Small intestine (tissue), 7 donors: ENCODE data around the gene LAD1. TPM values are rescaled to one million over a fixed set of nuclear protein-coding genes. Genes with fewer than 3 reads are reported as not detected.

Experiments used
- DNase-seq, 2 donors: peaks; one replicate each; pipeline versions ENCODE4 v3.0.0 to v3.0.0-alpha.2; 2013
- FAIRE-seq: peaks from 2 replicates; lab custom pipeline; 2012; peaks lifted over from hg19 to GRCh38; lab: Jason Lieb, UNC
- H3K27ac ChIP-seq, 3 donors: one replicate each; pipeline ENCODE4 v1.5.1; 2013; ENCODE audit warnings: low read length in 2 of 3, mild to moderate bottlenecking in 2 of 3, control low read depth in 1 of 3, inconsistent platforms in 1 of 3, low read depth in 1 of 3, moderate library complexity in 1 of 3
- H3K27me3 ChIP-seq, 3 donors: one replicate each; pipeline ENCODE4 v1.6.1; 2013; ENCODE audit warnings: low read length in 3 of 3, inconsistent platforms in 1 of 3; ENCODE audit not compliant: control insufficient read depth in 3 of 3, insufficient read depth in 3 of 3
- H3K36me3 ChIP-seq, 3 donors: one replicate each; pipeline ENCODE4 v1.6.1; 2013; ENCODE audit warnings: low read length in 3 of 3, inconsistent platforms in 1 of 3, low read depth in 1 of 3, mild to moderate bottlenecking in 1 of 3, moderate library complexity in 1 of 3; ENCODE audit not compliant: control insufficient read depth in 3 of 3, insufficient read depth in 2 of 3
- H3K4me1 ChIP-seq, 3 donors: one replicate each; pipeline ENCODE4 v1.6.1; 2013; ENCODE audit warnings: low read length in 2 of 3, inconsistent platforms in 1 of 3, low read depth in 1 of 3, mild to moderate bottlenecking in 1 of 3, moderate library complexity in 1 of 3; ENCODE audit not compliant: control insufficient read depth in 3 of 3, insufficient read depth in 2 of 3
- H3K4me3 ChIP-seq, 3 donors: one replicate each; pipeline ENCODE4 v1.5.1; 2013; ENCODE audit warnings: low read length in 3 of 3, control low read depth in 1 of 3, inconsistent platforms in 1 of 3, low read depth in 1 of 3, mild to moderate bottlenecking in 1 of 3, moderate library complexity in 1 of 3
- H3K9me3 ChIP-seq, 2 donors: one replicate each; pipeline ENCODE4 v1.6.1; 2013; ENCODE audit warnings: low read depth in 1 of 2, low read length in 1 of 2; ENCODE audit not compliant: control insufficient read depth in 2 of 2, insufficient read depth in 1 of 2
- WGBS, 3 donors: extraction: QIAGEN DNeasy Blood & Tissue Kit; methylation state at CpG; one replicate each; pipeline ENCODE4 v1.1.7; 2013; 5-methylcytosine and 5-hydroxymethylcytosine counted together
- polyA plus RNA-seq, 4 donors: library from polyadenylated mRNA; stranded (reverse) in 3 of 4; unstranded in 1 of 4; fragments of 200-250 nt in 3 of 4; fragments of 120-200 nt in 1 of 4; gene quantifications; one replicate each; pipeline versions ENCODE4 v1.2.1 to v1.2.3, GENCODE V29; 2013
- donor health status: healthy with polysubstance abuse.
- donor health status: control.
- donor health status: control.
- donor health status: Bipolar disorder and iron deficiency.
- donor health status: healthy.

Gene LAD1
- polyA plus RNA-seq, 4 donors: 108 to 138 (median 131) TPM

GRCh38 chr1:201422436-201423030 lies 23.4 kb upstream of the LAD1 start:
- DNase-seq (no peak), FAIRE-seq (no peak)
- no peaks in the 10 kb centered on the region for H3K27me3 ChIP-seq
- peaks cover 0 to 5% (median 0%) of the 10 kb centered on the region in 3 donors for H3K36me3 ChIP-seq
- no peaks in the 10 kb centered on the region for H3K4me1 ChIP-seq
- peaks cover 0 to 6% of the 10 kb centered on the region in 2 donors for H3K9me3 ChIP-seq
- no peak overlapping the region for H3K27ac ChIP-seq
- H3K4me3 ChIP-seq: no peak overlapping the region
- WGBS, 3 donors: 61 to 80% (median 66%) methylated on average over 6 of the region's 6 CpGs

- peaks cover 0 to 10% (median 0%) of the 10 kb centered on the region in 3 donors for H3K36me3 ChIP-seq
- H3K27me3 ChIP-seq: no peaks in the 10 kb centered on the region
- DNase-seq: no peak
- WGBS, 3 donors: 45 to 57% (median 56%) methylated on average over 3 of the region's 3 CpGs
- no peak for FAIRE-seq
- H3K4me3 ChIP-seq: no peak overlapping the region
- no peaks in the 10 kb centered on the region for H3K4me1 ChIP-seq
- H3K27ac ChIP-seq: no peak overlapping the region
- peaks cover 0 to 6% of the 10 kb centered on the region in 2 donors for H3K9me3 ChIP-seq
These were observed 22.9 kb upstream of the LAD1 start for GRCh38 chr1:201422026-201422425.

- FAIRE-seq (no peak), DNase-seq (no peak)
- Histone ChIP-seq H3K27me3 (no peaks in the 10 kb centered on the region), H3K9me3 (peaks cover 0 to 6% of the 10 kb centered on the region in 2 donors), H3K4me1 (no peaks in the 10 kb centered on the region), H3K4me3 (no peak overlapping the region), H3K36me3 (peaks cover 0 to 15% (median 0%) of the 10 kb centered on the region in 3 donors), H3K27ac (no peak overlapping the region)
- WGBS, 3 donors: 84 to 89% (median 86%) methylated on average over 8 of the region's 8 CpGs
These were observed 21.9 kb upstream of the LAD1 start for GRCh38 chr1:201421041-201421440.

- Histone ChIP-seq H3K27me3 (no peaks in the 10 kb centered on the region), H3K4me3 (no peak overlapping the region), H3K4me1 (no peaks in the 10 kb centered on the region), H3K27ac (no peak overlapping the region), H3K9me3 (peaks cover 0 to 6% of the 10 kb centered on the region in 2 donors), H3K36me3 (peaks cover 0 to 19% (median 0%) of the 10 kb centered on the region in 3 donors)
- no peak for DNase-seq
- no peak for FAIRE-seq
- WGBS, 3 donors: 68 to 83% (median 78%) methylated on average over 7 of the region's 7 CpGs
These were observed 21.5 kb upstream of the LAD1 start for GRCh38 chr1:201420608-201421002.

- H3K4me1 ChIP-seq: no peaks in the 10 kb centered on the region
- no peak overlapping the region for H3K27ac ChIP-seq
- FAIRE-seq (no peak), DNase-seq (no peak)
- H3K4me3 ChIP-seq: no peak overlapping the region
- peaks cover 0 to 9% of the 10 kb centered on the region in 2 donors for H3K9me3 ChIP-seq
- peaks cover 0 to 22% (median 0%) of the 10 kb centered on the region in 3 donors for H3K36me3 ChIP-seq
- no peaks in the 10 kb centered on the region for H3K27me3 ChIP-seq
- WGBS, 3 donors: 70 to 73% (median 73%) methylated on average over 12 of the region's 12 CpGs
These were observed 20.9 kb upstream of the LAD1 start for GRCh38 chr1:201419746-201420607.

- H3K36me3 ChIP-seq: peaks cover 0 to 29% (median 0%) of the 10 kb centered on the region in 3 donors
- WGBS, 3 donors: 85 to 89% (median 87%) methylated on average over 4 of the region's 4 CpGs
- no peak for FAIRE-seq
These were observed 20.1 kb upstream of the LAD1 start for GRCh38 chr1:201419256-201419655.

GRCh38 chr1:201418461-201418860 lies 19.3 kb upstream of the LAD1 start:
- Histone ChIP-seq H3K27ac (no peak overlapping the region), H3K27me3 (no peaks in the 10 kb centered on the region), H3K36me3 (peaks cover 0 to 32% (median 0%) of the 10 kb centered on the region in 3 donors), H3K4me3 (no peak overlapping the region), H3K9me3 (peaks cover 0 to 4% of the 10 kb centered on the region in 2 donors), H3K4me1 (no peaks in the 10 kb centered on the region)
- 83 to 88% (median 85%) methylated on average over 3 of the region's 3 CpGs for WGBS, 3 donors
- no peak for FAIRE-seq
- no peak for DNase-seq

More at GRCh38 chr1:201419256-201419655, 20.1 kb upstream of the LAD1 start:
- Histone ChIP-seq H3K4me1 (no peaks in the 10 kb centered on the region), H3K4me3 (no peak overlapping the region), H3K27me3 (no peaks in the 10 kb centered on the region), H3K27ac (no peak overlapping the region), H3K9me3 (peaks cover 0 to 4% of the 10 kb centered on the region in 2 donors)
- no peak for DNase-seq

- no peaks in the 10 kb centered on the region for H3K4me1 ChIP-seq
- H3K27me3 ChIP-seq: no peaks in the 10 kb centered on the region
- 74 to 84% (median 77%) methylated on average over 15 of the region's 15 CpGs for WGBS, 3 donors
- H3K36me3 ChIP-seq: peaks cover 0 to 66% (median 0%) of the 10 kb centered on the region in 3 donors
- H3K9me3 ChIP-seq: peaks cover 0 to 4% of the 10 kb centered on the region in 2 donors
- FAIRE-seq: no peak
- no peak overlapping the region for H3K27ac ChIP-seq
- H3K4me3 ChIP-seq: no peak overlapping the region
- no peak for DNase-seq
These were observed 15.1 kb upstream of the LAD1 start for GRCh38 chr1:201414051-201414738.
